HepG2 (cell line): Measurements from ENCODE around the gene WNT5B. TPM values are rescaled to one million over a fixed set of nuclear protein-coding genes. Genes with fewer than 3 reads are reported as not detected.
A peak's percentile ranks its signal among the peaks of the same experiment; 100 is the strongest.

Experiments used
- ARNT ChIP-seq: fragments of 450-650 bp; IDR thresholded peaks from 2 replicates; pipeline ENCODE4 v1.6.1; 2017
- ATF5 ChIP-seq: sonication (generic); formaldehyde crosslinking; IDR thresholded peaks from 2 replicates; pipeline ENCODE4 v1.4.0; 2020; ENCODE audit warnings: mild to moderate bottlenecking, low read depth, missing genetic modification reagents
- ATM ChIP-seq: fragments of 450-650 bp; IDR thresholded peaks from 2 replicates; pipeline ENCODE4 v1.7.1; 2017; ENCODE audit warnings: mild to moderate bottlenecking, borderline replicate concordance
- ELF1 ChIP-seq: sonication (generic); formaldehyde crosslinking; IDR thresholded peaks from 2 replicates; pipeline ENCODE4 v1.4.0; 2020; ENCODE audit warnings: missing genetic modification reagents
- IKZF1 ChIP-seq: fragments of 450-650 bp; IDR thresholded peaks from 2 replicates; pipeline ENCODE4 v1.7.1; 2016
- IRF2 ChIP-seq: IDR thresholded peaks from 2 replicates; pipeline ENCODE4 v1.6.1; 2018; ENCODE audit warnings: missing genetic modification reagents, missing compliant biosample characterization
- KAT2B ChIP-seq: fragments of 150-350 bp; IDR thresholded peaks from 2 replicates; pipeline ENCODE4 v1.6.1; 2014; ENCODE audit warnings: low read depth, low read length, borderline replicate concordance
- MATR3 ChIP-seq: sonication (generic); formaldehyde crosslinking; IDR thresholded peaks from 2 replicates; pipeline ENCODE4 v1.4.0; 2020; ENCODE audit warnings: missing genetic modification reagents
- MLLT10 ChIP-seq: sonication (generic); formaldehyde crosslinking; IDR thresholded peaks from 2 replicates; pipeline ENCODE4 v1.4.0; 2020; ENCODE audit warnings: missing genetic modification reagents
- SP2 ChIP-seq: sonication (generic); formaldehyde crosslinking; IDR thresholded peaks from 2 replicates; pipeline ENCODE4 v1.5.1; 2020; ENCODE audit warnings: mild to moderate bottlenecking, missing genetic modification reagents
- TAF1 ChIP-seq: sonication (generic); formaldehyde crosslinking; IDR thresholded peaks from 2 replicates; pipeline ENCODE4 v1.4.0; 2020; ENCODE audit warnings: missing genetic modification reagents
- ZNF136 ChIP-seq: sonication (generic); formaldehyde crosslinking; IDR thresholded peaks from 2 replicates; pipeline ENCODE4 v1.8.1; 2022; ENCODE audit warnings: low read depth, mild to moderate bottlenecking, moderate library complexity, missing genetic modification reagents
- ZNF234 ChIP-seq: sonication (generic); formaldehyde crosslinking; conservative IDR thresholded peaks from 2 replicates; pipeline ENCODE4 v1.5.1; 2020; ENCODE audit warnings: mild to moderate bottlenecking, missing genetic modification reagents
- ZNF281 ChIP-seq: sonication (generic); formaldehyde crosslinking; IDR thresholded peaks from 2 replicates; pipeline ENCODE4 v1.4.0; 2020; ENCODE audit warnings: missing genetic modification reagents, borderline replicate concordance
- ZNF75D ChIP-seq: sonication (generic); formaldehyde crosslinking; IDR thresholded peaks from 2 replicates; pipeline ENCODE4 v1.8.1; 2023; ENCODE audit warnings: missing genetic modification reagents, mild to moderate bottlenecking, borderline replicate concordance
- ZNF83 ChIP-seq: sonication (generic); formaldehyde crosslinking; IDR thresholded peaks from 2 replicates; pipeline ENCODE4 v1.4.0; 2020; ENCODE audit warnings: missing genetic modification reagents, mild to moderate bottlenecking, borderline replicate concordance
- polyA plus RNA-seq, 8 experiments: library from polyadenylated mRNA; depleted of rRNA in 3 of 8; stranded (reverse) in 7 of 8; unstranded in 1 of 8; fragments of >200 nt; fragmentation: Illumina TruSeq in 4 of 8; extraction: Trizol in 4 of 8; gene quantifications; 2 replicates each; pipeline versions ENCODE4 v1.2.1 to v1.2.3, GENCODE V29; 2011 to 2016; ENCODE audit warnings: low read depth in 4 of 8, missing spikeins in 1 of 8, mixed read lengths in 1 of 8; ENCODE audit not compliant: insufficient read depth in 1 of 8
- total RNA-seq, 5 experiments: library from RNA; depleted of rRNA; stranded (reverse); fragments of >200 nt; fragmentation: Illumina TruSeq; extraction: Trizol; gene quantifications; 2 replicates each; pipeline ENCODE4 v1.2.3, GENCODE V29; 2016; ENCODE audit warnings: low read depth in 1 of 5
- TF ChIP-seq, protein P1 (sequence below): sonication (generic); formaldehyde crosslinking; conservative IDR thresholded peaks from 2 replicates; pipeline ENCODE4 v1.5.0; 2020; ENCODE audit warnings: missing genetic modification reagents
- TF ChIP-seq, protein P2 (sequence below): sonication (generic); formaldehyde crosslinking; IDR thresholded peaks from 2 replicates; pipeline ENCODE4 v1.5.1; 2020; ENCODE audit warnings: mild to moderate bottlenecking, missing genetic modification reagents, borderline replicate concordance

The WNT5B gene
- total and polyA plus RNA-seq, 2 of the 13 experiments (the other 11 are each of a cell fraction or from before 2014, with no cell fraction given), result 0.04 TPM; not detected in 1

DNA sequence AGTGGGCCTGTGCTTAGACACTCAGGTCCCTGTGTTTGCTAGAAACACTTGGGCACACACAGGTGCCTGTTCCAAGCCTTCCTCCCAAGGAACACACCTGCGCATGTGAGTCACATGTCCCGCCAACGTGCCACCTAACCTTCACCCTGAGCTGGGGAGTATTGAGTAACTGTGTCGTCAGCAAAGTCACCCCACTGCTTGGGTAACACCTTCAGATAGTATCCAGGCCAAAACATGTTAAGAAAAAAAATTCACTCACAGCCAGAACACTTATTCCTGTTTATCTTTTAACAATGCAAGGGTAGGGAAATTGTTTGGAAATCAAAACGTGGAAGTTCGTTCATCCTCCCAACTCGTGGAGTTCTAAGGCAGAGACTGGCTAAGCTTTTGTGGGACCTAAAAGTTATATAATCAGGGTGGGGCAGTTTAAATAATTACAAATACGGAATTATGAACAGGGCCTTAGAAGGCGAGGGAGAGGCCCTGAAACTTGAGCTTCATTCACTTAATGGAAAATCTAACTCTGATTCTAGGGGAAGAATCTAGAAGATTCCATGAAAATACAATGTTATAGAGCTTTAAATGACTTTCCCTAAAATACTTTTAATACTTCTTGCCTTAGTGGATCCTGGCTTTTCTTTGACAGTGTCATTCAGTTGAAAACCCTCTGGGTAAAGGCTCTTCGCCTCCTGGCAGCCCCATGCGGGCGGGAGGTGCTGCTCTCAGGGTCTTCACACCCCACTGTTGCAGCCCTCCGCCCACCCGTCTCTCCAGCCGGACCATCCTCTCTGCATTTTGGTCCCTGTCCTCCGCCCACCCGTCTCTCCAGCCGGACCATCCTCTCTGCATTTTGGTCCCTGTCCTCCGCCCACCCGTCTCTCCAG is 31.5 kb downstream of the WNT5B start (continued):
- TF ChIP-seq ATF5 (CRISPR knock-in tag) (no peak), ZNF234 (no peak), IRF2 (CRISPR knock-in tag) (no peak), ZNF281 (CRISPR knock-in tag) (peak; percentile 44; the same call in 1 of the 2 replicates), ARNT (no peak), ZNF83 (CRISPR knock-in tag) (no peak), KAT2B (no peak), ZNF136 (CRISPR knock-in tag) (no peak), ELF1 (CRISPR knock-in tag) (no peak), SP2 (CRISPR knock-in tag) (no peak), ZNF75D (no peak), ATM (no peak), IKZF1 (no peak), TAF1 (no peak), MATR3 (CRISPR knock-in tag) (no peak), MLLT10 (CRISPR knock-in tag) (no peak)
- TF ChIP-seq, protein P1, sequence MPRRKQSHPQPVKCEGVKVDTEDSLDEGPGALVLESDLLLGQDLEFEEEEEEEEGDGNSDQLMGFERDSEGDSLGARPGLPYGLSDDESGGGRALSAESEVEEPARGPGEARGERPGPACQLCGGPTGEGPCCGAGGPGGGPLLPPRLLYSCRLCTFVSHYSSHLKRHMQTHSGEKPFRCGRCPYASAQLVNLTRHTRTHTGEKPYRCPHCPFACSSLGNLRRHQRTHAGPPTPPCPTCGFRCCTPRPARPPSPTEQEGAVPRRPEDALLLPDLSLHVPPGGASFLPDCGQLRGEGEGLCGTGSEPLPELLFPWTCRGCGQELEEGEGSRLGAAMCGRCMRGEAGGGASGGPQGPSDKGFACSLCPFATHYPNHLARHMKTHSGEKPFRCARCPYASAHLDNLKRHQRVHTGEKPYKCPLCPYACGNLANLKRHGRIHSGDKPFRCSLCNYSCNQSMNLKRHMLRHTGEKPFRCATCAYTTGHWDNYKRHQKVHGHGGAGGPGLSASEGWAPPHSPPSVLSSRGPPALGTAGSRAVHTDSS (CRISPR knock-in tag), result no peak
- TF ChIP-seq, protein P2, sequence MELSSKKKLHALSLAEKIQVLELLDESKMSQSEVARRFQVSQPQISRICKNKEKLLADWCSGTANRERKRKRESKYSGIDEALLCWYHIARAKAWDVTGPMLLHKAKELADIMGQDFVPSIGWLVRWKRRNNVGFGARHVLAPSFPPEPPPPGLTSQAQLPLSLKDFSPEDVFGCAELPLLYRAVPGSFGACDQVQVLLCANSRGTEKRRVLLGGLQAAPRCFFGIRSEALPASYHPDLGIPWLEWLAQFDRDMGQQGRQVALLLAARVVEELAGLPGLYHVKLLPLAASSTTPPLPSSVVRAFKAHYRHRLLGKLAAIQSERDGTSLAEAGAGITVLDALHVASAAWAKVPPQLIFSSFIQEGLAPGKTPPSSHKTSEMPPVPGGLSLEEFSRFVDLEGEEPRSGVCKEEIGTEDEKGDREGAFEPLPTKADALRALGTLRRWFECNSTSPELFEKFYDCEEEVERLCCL (CRISPR knock-in tag), result no peak
